Activated T-cell treated with anti-CD3 and anti-CD28 coated beads, Interleukin-2, amount 50 U/mL, for 72 hours (primary cell): ENCODE results near the gene EREG. TPM values are rescaled to one million over a fixed set of nuclear protein-coding genes. Genes with fewer than 3 reads are reported as not detected.
"Not testable (repeated sequence)": the region's sequence is repeated elsewhere in the genome, so short reads cannot be mapped to it uniquely, and the experiment has no call there.

Experiments
- ATAC-seq, 2 donors: fragments of 150-1000 bp; cut with Tn5 transposase; replicated peaks in 1 of 2; 2 replicates each; pipeline ENCODE4 v1.10.0; 2021; ENCODE audit warnings: moderate library complexity in 2 of 2, mild to moderate bottlenecking in 1 of 2
- DNase-seq, 2 donors: peaks; one replicate each; pipeline ENCODE4 v3.0.0; 2021 to 2022; ENCODE audit warnings: mixed read lengths in 1 of 2
- H3K27ac Mint-ChIP-seq: one replicate; pipeline ENCODE4 v1.8.0; 2022; ENCODE audit warnings: mild to moderate bottlenecking, moderate library complexity, mixed read lengths
- H3K27me3 Mint-ChIP-seq: one replicate; pipeline ENCODE4 v1.8.0; 2022; ENCODE audit warnings: low read depth, mixed read lengths
- H3K36me3 Mint-ChIP-seq, 2 donors: one replicate each; pipeline ENCODE4 v1.8.0; 2022; ENCODE audit warnings: mixed read lengths in 2 of 2, mild to moderate bottlenecking in 1 of 2; ENCODE audit not compliant: insufficient read depth in 2 of 2
- H3K4me1 Mint-ChIP-seq: one replicate; pipeline ENCODE4 v1.8.0; 2022; ENCODE audit warnings: low read depth, mixed read lengths
- H3K4me3 Mint-ChIP-seq, 2 donors: one replicate each; pipeline ENCODE4 v1.8.0; 2022; ENCODE audit warnings: mild to moderate bottlenecking in 2 of 2, mixed read lengths in 2 of 2, moderate library complexity in 2 of 2
- H3K9me3 Mint-ChIP-seq, 2 donors: one replicate each; pipeline ENCODE4 v1.8.0; 2022; ENCODE audit warnings: mixed read lengths in 2 of 2
- total RNA-seq, 2 donors: library from RNA; stranded (reverse); gene quantifications; one replicate each; pipeline ENCODE4 v1.2.3, GENCODE V29; 2022

Gene EREG
- total RNA-seq, 2 donors from 2014 or later = 0.07 TPM; not detected in 1

DNA sequence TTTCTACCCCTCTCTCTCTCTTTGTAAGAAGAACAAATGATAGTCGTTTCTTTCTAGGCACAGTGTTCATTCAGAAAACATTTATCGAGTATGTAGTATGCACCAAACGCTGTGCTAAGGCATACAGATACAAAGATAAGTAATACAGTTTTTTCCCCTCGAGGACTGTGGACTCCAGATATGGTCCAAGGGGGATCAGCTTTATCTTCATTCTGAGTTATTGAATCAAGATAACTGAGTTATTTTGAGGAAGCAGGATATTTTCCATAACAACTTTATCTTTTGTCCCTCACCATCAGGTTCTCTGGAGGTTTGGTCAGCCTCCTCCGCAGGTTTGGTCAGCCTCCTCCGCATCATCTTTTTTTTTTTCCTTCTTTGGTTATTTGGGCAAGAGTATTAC, 15.0 kb downstream of the EREG start:
- no peaks in the 10 kb centered on the region for H3K27me3 Mint-ChIP-seq
- no peaks in the 10 kb centered on the region for H3K9me3 Mint-ChIP-seq
- H3K36me3 Mint-ChIP-seq = no peaks in the 10 kb centered on the region
- H3K4me1 Mint-ChIP-seq = no peaks in the 10 kb centered on the region
- H3K4me3 Mint-ChIP-seq = no peak overlapping the region
- H3K27ac Mint-ChIP-seq = no peak overlapping the region
- ATAC-seq (no peak), DNase-seq (no peak)

DNA sequence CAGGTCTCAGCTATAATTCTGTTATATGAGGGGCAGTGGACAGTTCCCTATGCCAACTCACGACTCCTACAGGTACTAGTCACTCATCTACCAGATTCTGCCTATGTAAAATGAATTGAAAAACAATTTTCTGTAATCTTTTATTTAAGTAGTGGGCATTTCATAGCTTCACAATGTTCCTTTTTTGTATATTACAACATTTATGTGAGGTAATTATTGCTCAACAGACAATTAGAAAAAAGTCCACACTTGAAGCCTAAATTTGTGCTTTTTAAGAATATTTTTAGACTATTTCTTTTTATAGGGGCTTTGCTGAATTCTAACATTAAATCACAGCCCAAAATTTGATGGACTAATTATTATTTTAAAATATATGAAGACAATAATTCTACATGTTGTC, 20.4 kb downstream of the EREG start:
- Mint-ChIP-seq H3K9me3 (no peaks in the 10 kb centered on the region), H3K4me3 (no peak overlapping the region), H3K27me3 (peaks cover 6% of the 10 kb centered on the region), H3K27ac (no peak overlapping the region), H3K36me3 (no peaks in the 10 kb centered on the region), H3K4me1 (no peaks in the 10 kb centered on the region)
- DNase-seq = no peak
- no peak for ATAC-seq

DNA sequence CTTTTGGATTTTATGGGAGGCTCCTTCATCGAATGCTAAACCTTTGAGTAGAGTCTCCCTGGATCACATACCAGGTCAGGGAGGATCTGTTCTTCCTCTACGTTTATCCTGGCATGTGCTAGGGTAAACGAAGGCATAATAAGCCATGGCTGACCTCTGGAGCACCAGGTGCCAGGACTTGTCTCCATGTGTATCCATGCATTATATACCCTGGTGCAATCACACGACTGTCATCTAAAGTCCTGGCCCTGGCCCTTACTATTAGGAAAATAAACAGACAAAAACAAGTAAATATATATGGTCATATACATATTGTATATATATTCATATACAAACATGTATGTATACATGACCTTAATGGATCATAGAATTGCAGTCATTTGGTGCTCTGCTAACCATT, 21.2 kb downstream of the EREG start:
- H3K9me3 Mint-ChIP-seq = no peaks in the 10 kb centered on the region
- H3K27ac Mint-ChIP-seq = no peak overlapping the region
- H3K4me3 Mint-ChIP-seq = no peak overlapping the region
- no peak for ATAC-seq
- no peaks in the 10 kb centered on the region for H3K4me1 Mint-ChIP-seq
- peaks cover 6% of the 10 kb centered on the region for H3K27me3 Mint-ChIP-seq
- no peaks in the 10 kb centered on the region for H3K36me3 Mint-ChIP-seq
- DNase-seq = no peak

DNA sequence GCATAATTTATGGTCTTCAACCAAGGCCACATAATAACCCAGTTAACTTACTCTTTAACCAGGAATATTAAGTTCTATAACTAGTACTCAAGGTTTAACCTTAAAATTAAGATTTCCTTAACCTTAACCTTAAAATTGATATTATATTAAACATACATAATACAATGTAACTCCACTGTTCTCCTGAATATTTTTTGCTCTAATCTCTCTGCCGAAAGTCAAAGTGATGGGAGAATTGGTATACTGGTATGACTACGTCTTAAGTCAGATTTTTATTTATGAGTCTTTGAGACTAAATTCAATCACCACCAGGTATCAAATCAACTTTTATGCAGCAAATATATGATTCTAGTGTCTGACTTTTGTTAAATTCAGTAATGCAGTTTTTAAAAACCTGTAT, 22.8 kb downstream of the EREG start:
- Mint-ChIP-seq H3K4me3 (no peak overlapping the region), H3K9me3 (no peaks in the 10 kb centered on the region), H3K27me3 (peaks cover 6% of the 10 kb centered on the region), H3K27ac (no peak overlapping the region), H3K36me3 (no peaks in the 10 kb centered on the region), H3K4me1 (no peaks in the 10 kb centered on the region)
- no peak for ATAC-seq
- DNase-seq = no peak

DNA sequence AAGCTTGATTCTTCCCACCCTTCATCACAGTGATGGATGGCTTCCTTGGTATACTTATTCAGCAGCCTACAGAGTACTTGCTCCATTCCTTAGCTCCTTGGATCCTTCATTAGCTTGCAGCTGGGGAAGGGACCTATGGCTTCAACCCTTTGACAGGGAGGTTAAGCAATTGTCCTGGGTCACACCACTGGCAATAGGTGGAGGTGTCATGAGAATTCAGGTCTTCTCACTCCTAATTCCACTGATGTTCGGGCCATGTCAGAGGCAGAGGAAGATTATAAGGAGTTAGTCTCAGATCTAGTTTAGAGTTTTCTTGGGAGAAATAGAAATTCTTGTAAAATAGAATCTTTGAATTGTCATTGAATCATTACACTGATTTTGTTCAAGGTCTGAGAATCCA, 24.5 kb downstream of the EREG start:
- no peak overlapping the region for H3K27ac Mint-ChIP-seq
- H3K4me3 Mint-ChIP-seq = no peak overlapping the region
- peaks cover 6% of the 10 kb centered on the region for H3K27me3 Mint-ChIP-seq
- DNase-seq (no peak), ATAC-seq (no peak)
- no peaks in the 10 kb centered on the region for H3K4me1 Mint-ChIP-seq
- no peaks in the 10 kb centered on the region for H3K36me3 Mint-ChIP-seq
- no peaks in the 10 kb centered on the region for H3K9me3 Mint-ChIP-seq

DNA sequence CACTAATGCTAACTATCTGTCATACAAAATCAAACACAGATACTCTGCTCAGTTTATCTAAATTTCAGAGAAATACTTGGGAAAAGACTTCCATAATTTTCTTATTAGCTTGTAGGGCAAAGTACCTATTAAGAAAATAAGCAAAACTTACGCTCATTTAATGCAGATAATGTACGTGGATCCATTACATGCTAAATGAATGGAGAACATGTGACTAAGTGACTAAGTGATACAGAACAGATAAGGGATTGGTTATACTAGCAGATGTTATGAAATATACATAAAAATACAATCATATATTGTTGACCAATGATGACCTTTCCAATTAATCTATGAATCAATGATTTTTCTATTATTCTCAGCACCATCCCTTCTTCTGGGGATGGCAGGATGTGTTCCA, 25.7 kb downstream of the EREG start:
- no peaks in the 10 kb centered on the region for H3K36me3 Mint-ChIP-seq
- DNase-seq (no peak), ATAC-seq (no peak)
- no peak overlapping the region for H3K27ac Mint-ChIP-seq
- H3K4me3 Mint-ChIP-seq = no peak overlapping the region
- H3K27me3 Mint-ChIP-seq = peaks cover 6% of the 10 kb centered on the region
- no peaks in the 10 kb centered on the region for H3K9me3 Mint-ChIP-seq
- no peaks in the 10 kb centered on the region for H3K4me1 Mint-ChIP-seq

DNA sequence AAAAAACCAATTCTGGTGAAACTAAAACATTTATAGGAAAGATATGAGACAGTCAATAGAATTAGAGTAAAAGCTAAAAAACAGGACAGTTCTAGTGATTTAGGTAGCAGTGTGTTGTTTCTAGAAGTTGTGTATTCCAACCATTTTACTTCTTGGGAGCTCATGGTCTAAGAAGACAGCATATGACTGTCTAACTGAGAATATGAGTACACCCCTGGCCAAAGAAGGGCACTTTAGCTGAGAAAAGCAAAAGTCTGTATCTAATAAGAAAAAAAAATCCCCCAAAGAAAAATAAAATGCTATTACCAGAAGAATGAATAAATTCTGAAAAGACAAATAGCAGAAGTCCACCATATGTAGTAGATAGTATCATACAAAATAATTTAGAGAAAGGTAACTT, 26.4 kb downstream of the EREG start:
- no peak overlapping the region for H3K4me3 Mint-ChIP-seq
- no peaks in the 10 kb centered on the region for H3K9me3 Mint-ChIP-seq
- no peaks in the 10 kb centered on the region for H3K36me3 Mint-ChIP-seq
- no peak for ATAC-seq
- DNase-seq = no peak
- H3K27ac Mint-ChIP-seq = peak overlapping the region; percentile 42
- no peaks in the 10 kb centered on the region for H3K4me1 Mint-ChIP-seq
- H3K27me3 Mint-ChIP-seq = peaks cover 6% of the 10 kb centered on the region

DNA sequence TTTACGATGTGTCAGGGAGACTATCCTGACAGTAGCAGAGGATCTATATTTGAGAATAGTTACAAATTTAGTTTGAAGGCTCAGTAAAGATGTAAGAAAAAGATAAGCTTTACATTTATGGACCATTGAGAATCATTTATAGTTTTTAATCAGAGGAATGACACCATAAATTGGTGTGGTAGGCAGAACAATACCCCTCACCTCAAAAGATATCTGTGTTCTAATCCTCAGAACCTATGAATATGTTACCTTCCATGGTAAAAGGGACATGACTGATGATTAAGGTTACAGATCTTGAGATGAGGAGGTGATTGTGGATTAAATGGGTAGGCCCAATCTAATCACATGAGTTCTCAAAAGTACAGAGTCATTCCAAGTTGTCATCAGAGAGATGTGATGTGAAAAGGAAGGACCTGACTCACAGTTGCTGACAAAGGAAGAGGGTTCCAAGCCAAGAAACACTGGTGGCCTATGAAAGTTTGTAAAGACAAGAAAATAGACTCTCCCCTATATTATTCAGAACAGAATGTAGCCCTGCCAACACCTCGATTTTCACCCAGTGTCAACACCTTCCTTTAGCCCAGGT, 27.0 kb downstream of the EREG start:
- H3K9me3 Mint-ChIP-seq = no peaks in the 10 kb centered on the region
- no peak overlapping the region for H3K4me3 Mint-ChIP-seq
- no peak overlapping the region for H3K27ac Mint-ChIP-seq
- ATAC-seq (peak in 1 of 2 donors; percentile 39), DNase-seq (no peak)
- H3K4me1 Mint-ChIP-seq = no peaks in the 10 kb centered on the region
- H3K36me3 Mint-ChIP-seq = no peaks in the 10 kb centered on the region
- H3K27me3 Mint-ChIP-seq = peaks cover 6% of the 10 kb centered on the region

DNA sequence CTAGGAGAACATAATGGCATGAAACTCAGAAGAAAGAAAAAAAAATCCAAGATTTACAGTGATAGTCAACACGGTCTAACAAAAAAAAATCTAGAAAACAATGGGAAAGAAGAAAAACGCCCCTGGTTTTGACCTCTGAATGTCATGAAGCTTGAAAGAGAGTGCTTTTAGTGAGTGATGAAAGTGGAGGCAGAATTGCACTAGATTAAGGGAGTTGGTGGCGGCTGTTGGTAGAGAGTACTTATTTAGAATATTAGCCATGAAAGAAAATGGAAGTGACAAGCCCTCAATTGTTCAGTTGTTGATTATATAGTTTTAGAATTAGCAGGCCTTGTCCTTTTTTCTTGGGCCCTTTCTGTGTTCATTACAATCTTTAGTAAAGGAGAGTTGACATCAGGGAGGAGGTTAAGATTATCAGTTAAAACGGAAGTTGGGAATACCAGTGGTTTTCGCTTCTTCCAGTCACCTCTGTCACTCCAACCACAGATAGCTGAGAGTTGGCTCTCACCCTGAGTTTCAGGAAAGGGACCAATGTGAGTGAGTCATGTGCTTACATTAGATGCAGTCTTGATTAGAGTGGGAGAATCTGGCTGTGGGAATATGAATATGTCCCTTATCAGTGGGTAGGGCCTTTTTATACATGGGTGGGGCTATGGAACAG, 29.7 kb downstream of the EREG start:
- DNase-seq (no peak), ATAC-seq (no peak)
- no peaks in the 10 kb centered on the region for H3K36me3 Mint-ChIP-seq
- peaks cover 7% of the 10 kb centered on the region for H3K4me1 Mint-ChIP-seq
- peaks cover 6% of the 10 kb centered on the region for H3K27me3 Mint-ChIP-seq
- no peaks in the 10 kb centered on the region for H3K9me3 Mint-ChIP-seq
- no peak overlapping the region for H3K4me3 Mint-ChIP-seq
- H3K27ac Mint-ChIP-seq = no peak overlapping the region

DNA sequence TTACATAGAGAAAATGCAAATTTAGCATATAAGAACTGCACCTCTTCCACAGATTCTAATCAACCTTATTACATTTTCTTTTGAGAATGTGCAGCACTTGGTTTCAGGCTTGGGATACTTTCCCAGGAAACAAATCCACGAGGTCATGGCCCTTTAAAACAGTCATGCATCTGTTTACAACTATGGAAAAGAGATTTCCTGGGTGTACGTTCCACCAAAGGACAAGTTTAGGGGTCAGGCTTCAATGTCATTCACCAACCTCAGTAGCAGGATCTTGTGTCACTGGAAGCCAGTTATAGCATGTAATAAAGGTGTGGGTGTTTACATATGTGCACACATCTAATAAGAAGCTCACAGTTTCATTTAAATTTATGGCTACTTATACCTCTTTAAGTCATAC, 30.7 kb downstream of the EREG start:
- H3K27me3 Mint-ChIP-seq = no peaks in the 10 kb centered on the region
- no peak for ATAC-seq
- no peaks in the 10 kb centered on the region for H3K36me3 Mint-ChIP-seq
- H3K4me1 Mint-ChIP-seq = peaks cover 7% of the 10 kb centered on the region
- H3K4me3 Mint-ChIP-seq = no peak overlapping the region
- H3K27ac Mint-ChIP-seq = no peak overlapping the region
- no peaks in the 10 kb centered on the region for H3K9me3 Mint-ChIP-seq
- no peak for DNase-seq

DNA sequence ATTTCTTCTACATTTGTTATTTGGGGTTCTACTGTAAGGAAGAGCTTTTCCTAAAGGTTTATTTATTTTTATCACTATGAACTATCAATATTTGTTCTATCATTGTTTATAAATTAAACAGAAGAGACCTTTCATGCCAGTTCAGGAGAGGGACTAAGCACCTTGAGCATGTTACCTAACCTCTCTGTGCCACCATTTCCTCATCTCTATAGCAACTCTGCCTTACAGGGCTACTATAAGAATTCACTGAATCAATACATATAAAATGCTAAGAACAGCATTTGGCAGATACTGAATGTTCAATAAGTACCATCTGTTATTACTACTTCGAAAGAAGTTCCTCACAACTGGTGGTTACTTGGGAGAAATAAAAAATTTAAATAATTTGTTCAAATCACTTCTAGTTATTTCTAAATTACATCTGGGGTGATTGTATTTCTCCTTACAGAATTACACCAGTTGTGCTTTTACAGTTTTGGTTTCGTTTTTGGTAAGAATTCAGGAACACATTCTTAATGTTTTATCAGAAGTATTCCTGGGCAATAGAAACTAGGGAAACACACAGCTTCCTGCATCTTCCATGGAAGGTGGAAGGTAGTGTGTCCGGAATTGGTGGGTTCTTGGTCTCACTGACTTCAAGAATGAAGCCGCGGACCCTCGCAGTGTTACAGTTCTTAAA, 32.9 kb downstream of the EREG start:
- DNase-seq = no peak
- peak; percentile 55 to 60 for ATAC-seq
- Mint-ChIP-seq H3K36me3 (no peaks in the 10 kb centered on the region), H3K4me3 (peak overlapping the region; percentile 92 to 95), H3K27me3 (no peaks in the 10 kb centered on the region), H3K9me3 (no peaks in the 10 kb centered on the region), H3K4me1 (peaks cover 7% of the 10 kb centered on the region), H3K27ac (peak overlapping the region; percentile 95)

DNA sequence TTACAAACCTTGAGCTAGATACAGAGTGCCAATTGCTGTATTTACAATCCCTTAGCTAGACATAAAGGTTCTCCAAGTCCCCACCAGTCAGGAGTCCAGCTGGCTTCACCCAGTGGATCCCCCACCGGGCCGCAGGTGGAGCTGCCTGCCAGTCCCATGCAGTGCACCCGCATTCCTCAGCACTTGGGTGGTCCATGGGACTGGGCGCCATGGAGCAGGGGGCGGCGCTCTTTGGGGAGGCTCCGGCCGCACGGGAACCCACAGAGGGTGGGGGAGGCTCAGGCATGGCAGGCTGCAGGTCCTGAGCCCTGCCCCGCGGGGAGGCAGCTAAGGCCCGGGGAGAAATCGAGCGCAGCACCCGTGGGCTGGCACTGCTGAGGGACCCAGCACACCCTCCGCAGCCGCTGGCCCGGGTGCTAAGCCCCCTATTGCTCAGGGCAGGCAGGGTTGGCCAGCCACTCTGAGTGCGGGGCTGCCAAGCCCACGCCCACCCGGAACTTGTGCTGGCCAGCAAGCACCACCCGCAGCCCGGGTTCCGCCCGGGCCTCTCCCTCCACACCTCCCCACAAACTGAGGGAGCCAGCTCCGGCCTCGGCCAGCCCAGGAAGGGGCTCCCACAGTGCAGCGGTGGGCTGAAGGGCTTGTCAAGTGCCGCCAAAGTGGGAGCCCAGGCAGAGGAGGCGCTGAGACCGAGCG, 34.1 kb downstream of the EREG start:
- not testable (repeated sequence) for ATAC-seq, H3K9me3 Mint-ChIP-seq, H3K27me3 Mint-ChIP-seq, H3K4me1 Mint-ChIP-seq, H3K36me3 Mint-ChIP-seq, DNase-seq
- H3K27ac Mint-ChIP-seq = peak overlapping the region; percentile 95
- peak overlapping the region in 1 of 2 donors; percentile 95 for H3K4me3 Mint-ChIP-seq

DNA sequence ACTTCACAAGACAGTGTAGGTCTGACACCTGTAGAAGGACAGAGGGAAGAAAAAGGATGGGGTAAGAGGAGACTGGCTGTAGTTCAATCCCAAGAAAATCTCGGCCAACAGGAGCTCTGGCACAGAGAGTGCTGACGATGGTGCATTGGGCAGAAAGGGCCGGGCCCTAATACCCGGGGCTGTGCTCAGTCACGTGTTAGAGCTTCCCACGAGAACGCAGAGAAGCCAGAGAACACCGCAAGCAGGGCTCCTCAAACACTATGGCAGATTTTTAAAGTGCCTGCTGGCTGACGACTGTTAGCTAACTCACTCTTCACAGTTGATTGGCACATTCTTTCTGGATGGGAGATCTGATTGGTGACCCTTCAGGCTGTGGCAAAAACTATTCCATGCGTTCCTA, 35.5 kb downstream of the EREG start:
- H3K27ac Mint-ChIP-seq = no peak overlapping the region

More for the DNA sequence above, 35.5 kb downstream of the EREG start:
- no peak for DNase-seq
- H3K9me3 Mint-ChIP-seq = no peaks in the 10 kb centered on the region
- peaks cover 7% of the 10 kb centered on the region for H3K4me1 Mint-ChIP-seq
- H3K4me3 Mint-ChIP-seq = no peak overlapping the region
- no peak for ATAC-seq
- H3K27me3 Mint-ChIP-seq = no peaks in the 10 kb centered on the region
- no peaks in the 10 kb centered on the region for H3K36me3 Mint-ChIP-seq
